HEK293T (cell line): ENCODE measurements around the gene SLCO1B1.

Experiments
- ARNT ChIP-seq: fragments of 450-650 bp; IDR thresholded peaks from 2 replicates; pipeline ENCODE4 v1.6.1; 2017; ENCODE audit warnings: mild to moderate bottlenecking
- BHLHE40 ChIP-seq: fragments of 450-650 bp; IDR thresholded peaks from 2 replicates; pipeline ENCODE4 v1.6.1; 2016; ENCODE audit warnings: mild to moderate bottlenecking, moderate library complexity, borderline replicate concordance
- ELF4 ChIP-seq: fragments of 450-650 bp; IDR thresholded peaks from 2 replicates; pipeline ENCODE4 v1.6.1; 2017; ENCODE audit warnings: antibody characterized with exemption
- FOXK2 ChIP-seq: fragments of 450-650 bp; IDR thresholded peaks from 2 replicates; pipeline ENCODE4 v1.6.1; 2016; ENCODE audit warnings: mild to moderate bottlenecking
- FOXM1 ChIP-seq: fragments of 450-650 bp; IDR thresholded peaks from 2 replicates; pipeline ENCODE4 v1.6.1; 2017; ENCODE audit warnings: mild to moderate bottlenecking, borderline replicate concordance
- L3MBTL2 ChIP-seq: fragments of 450-650 bp; conservative IDR thresholded peaks from 2 replicates; pipeline ENCODE4 v1.6.1; 2016; ENCODE audit warnings: mild to moderate bottlenecking
- LEF1 ChIP-seq: fragments of 450-650 bp; IDR thresholded peaks from 2 replicates; pipeline ENCODE4 v1.6.1; 2017; ENCODE audit warnings: mild to moderate bottlenecking, borderline replicate concordance
- NFRKB ChIP-seq: fragments of 450-650 bp; IDR thresholded peaks from 2 replicates; pipeline ENCODE4 v1.6.1; 2016; ENCODE audit warnings: mild to moderate bottlenecking, moderate library complexity
- SP1 ChIP-seq: fragments of 450-650 bp; IDR thresholded peaks from 2 replicates; pipeline ENCODE4 v1.6.1; 2017
- SUZ12 ChIP-seq: fragments of 450-650 bp; IDR thresholded peaks from 2 replicates; pipeline ENCODE4 v1.6.1; 2016; ENCODE audit warnings: mild to moderate bottlenecking
- TARDBP ChIP-seq: fragments of 450-650 bp; IDR thresholded peaks from 2 replicates; pipeline ENCODE4 v1.6.1; 2016

DNA sequence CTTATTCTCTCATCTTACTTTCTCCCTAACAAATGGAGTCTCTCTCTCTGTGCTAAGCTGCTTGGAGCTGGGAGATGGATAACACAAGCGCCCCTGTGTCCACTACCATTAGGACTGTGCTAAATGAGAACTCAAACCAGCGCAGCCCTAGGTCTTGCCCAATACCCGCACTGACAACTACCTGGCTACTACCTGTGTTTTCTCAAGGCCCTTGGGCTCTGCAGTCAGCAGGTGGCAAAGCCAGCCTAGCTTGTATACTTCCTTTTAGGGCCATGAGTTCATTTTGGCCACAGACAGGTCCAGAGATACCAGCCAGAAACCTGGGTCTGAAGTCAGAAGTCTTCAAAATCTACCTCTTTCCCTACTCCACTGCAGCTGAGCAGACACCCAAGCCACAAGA lies 13.0 kb upstream of the SLCO1B1 start:
- TF ChIP-seq ARNT = no peak
- no peak for TF ChIP-seq FOXM1
- no peak for TF ChIP-seq LEF1
- TF ChIP-seq BHLHE40 = no peak
- no peak for TF ChIP-seq SP1
- no peak for TF ChIP-seq FOXK2
- no peak for TF ChIP-seq SUZ12
- no peak for TF ChIP-seq TARDBP
- TF ChIP-seq L3MBTL2 = no peak
- TF ChIP-seq ELF4 = no peak
- no peak for TF ChIP-seq NFRKB
